Coronary artery (tissue), 2 donors: ENCODE measurements around the gene FAM107A.

Experiments
- DNase-seq: peaks from one replicate; pipeline ENCODE4 v3.0.0-alpha.2; 2017; ENCODE audit warnings: low spot score
- H3K27ac ChIP-seq, 2 donors: fragments of 200-600 bp; sonication (generic); one replicate each; pipeline ENCODE4 v1.5.1; 2016 to 2019
- H3K4me3 ChIP-seq: fragments of 200-600 bp; sonication (generic); 2 replicates; pipeline ENCODE4 v1.5.1; 2016; ENCODE audit warnings: mild to moderate bottlenecking, moderate library complexity
- TF ChIP-seq, protein P1 (sequence below): fragments of 200-600 bp; sonication (generic); IDR thresholded peaks from one replicate; pipeline ENCODE4 v1.5.1; 2019; ENCODE audit warnings: antibody characterized with exemption

FAM107A gene

DNA sequence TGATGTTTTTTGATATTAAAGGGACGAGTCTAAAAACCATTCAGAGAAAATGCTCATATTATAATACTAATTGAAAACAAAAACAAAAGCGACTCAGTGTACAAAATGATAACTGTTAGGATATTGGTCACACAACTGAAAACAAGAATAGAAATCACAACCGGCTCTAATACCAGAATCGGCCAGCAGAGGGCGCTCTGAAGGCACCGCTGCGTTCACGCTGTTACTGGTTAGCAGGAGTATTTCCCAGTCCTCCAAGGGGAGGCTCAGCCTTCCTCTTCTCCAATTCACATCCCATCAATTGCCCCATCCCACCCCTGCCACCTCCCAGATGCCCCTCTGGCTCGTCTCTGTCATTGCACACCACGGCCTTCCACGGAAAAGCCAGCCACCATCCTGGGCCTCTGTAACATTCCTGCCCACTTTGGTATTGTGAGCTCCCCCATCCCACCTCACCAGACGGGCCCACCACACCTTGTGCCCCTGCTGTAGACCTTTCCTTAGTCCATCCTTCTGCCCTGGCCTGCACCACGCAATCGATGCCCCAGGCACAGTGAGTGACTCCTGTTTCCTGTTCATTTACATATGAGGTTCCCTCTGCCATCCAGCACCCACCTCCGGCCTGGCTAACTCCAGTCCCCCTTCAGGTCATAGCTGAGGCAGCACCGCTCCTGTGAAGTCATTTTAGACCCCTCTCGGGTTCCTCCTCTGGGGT is 8.5 kb downstream of the FAM107A start:
- Histone ChIP-seq H3K27ac (no peak overlapping the region), H3K4me3 (no peak overlapping the region)
- TF ChIP-seq, protein P1, sequence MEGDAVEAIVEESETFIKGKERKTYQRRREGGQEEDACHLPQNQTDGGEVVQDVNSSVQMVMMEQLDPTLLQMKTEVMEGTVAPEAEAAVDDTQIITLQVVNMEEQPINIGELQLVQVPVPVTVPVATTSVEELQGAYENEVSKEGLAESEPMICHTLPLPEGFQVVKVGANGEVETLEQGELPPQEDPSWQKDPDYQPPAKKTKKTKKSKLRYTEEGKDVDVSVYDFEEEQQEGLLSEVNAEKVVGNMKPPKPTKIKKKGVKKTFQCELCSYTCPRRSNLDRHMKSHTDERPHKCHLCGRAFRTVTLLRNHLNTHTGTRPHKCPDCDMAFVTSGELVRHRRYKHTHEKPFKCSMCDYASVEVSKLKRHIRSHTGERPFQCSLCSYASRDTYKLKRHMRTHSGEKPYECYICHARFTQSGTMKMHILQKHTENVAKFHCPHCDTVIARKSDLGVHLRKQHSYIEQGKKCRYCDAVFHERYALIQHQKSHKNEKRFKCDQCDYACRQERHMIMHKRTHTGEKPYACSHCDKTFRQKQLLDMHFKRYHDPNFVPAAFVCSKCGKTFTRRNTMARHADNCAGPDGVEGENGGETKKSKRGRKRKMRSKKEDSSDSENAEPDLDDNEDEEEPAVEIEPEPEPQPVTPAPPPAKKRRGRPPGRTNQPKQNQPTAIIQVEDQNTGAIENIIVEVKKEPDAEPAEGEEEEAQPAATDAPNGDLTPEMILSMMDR: peak; percentile 89
- peak; percentile 81 for DNase-seq

DNA sequence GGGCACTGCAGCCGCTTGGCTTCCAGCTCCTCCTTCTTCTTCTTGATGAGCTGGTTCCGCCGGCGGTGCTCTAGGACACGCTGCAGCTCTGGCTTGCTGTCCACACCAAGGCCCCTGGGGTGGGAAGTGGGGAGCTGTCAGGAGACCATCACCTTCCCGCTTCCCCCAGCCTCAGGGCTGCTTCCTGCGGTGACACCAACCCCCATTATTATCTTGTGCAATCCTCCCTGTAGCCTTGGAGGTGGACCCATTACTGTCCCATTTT is 10.0 kb downstream of the FAM107A start:
- Histone ChIP-seq H3K27ac (no peak overlapping the region), H3K4me3 (no peak overlapping the region)
- peak; percentile 58 for DNase-seq
- TF ChIP-seq, protein P1: no peak

DNA sequence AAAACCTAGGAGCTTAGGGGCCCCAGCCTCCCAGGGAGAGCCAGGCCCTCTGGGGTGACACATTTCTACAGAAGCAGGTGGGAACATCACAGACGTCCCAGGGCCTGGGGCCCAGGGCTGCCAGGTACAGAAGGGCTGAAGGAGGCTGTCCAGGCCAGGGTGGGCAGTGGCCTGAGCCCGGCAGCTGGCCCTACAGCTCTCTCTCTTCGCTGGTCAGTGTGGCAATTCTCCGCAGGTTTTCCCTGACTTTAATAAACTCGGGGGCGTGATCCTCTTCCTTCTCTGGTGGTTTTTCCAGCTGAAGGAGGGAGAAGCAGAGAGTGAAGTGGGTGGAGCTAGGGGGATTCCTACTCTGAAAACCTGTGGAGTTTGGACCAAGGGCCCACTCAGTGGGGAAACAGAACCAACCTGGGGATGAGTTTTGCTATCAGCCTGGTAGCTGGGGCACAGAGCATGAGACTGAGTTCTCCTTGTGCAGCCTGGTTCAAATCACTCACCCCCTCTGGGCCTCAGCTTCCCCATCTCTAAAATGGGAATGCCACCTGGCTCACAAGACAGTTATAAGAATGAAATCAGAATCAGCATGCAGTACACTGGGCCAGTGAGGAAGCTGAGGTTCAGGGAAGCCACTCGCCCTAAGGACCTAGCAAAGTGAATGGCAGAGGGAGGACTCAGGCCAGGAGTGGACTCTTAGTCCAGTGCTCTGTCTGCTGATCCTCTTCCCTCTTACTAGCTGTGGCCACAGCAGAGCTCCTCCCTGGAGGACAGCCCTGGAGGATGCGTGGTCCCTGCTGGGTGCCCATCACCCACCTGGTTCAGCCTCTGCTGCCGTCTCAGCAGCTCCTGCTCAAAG is 10.6 kb downstream of the FAM107A start:
- DNase-seq: no peak
- H3K4me3 ChIP-seq: no peak overlapping the region
- TF ChIP-seq, protein P1: no peak
- H3K27ac ChIP-seq: no peak overlapping the region

DNA sequence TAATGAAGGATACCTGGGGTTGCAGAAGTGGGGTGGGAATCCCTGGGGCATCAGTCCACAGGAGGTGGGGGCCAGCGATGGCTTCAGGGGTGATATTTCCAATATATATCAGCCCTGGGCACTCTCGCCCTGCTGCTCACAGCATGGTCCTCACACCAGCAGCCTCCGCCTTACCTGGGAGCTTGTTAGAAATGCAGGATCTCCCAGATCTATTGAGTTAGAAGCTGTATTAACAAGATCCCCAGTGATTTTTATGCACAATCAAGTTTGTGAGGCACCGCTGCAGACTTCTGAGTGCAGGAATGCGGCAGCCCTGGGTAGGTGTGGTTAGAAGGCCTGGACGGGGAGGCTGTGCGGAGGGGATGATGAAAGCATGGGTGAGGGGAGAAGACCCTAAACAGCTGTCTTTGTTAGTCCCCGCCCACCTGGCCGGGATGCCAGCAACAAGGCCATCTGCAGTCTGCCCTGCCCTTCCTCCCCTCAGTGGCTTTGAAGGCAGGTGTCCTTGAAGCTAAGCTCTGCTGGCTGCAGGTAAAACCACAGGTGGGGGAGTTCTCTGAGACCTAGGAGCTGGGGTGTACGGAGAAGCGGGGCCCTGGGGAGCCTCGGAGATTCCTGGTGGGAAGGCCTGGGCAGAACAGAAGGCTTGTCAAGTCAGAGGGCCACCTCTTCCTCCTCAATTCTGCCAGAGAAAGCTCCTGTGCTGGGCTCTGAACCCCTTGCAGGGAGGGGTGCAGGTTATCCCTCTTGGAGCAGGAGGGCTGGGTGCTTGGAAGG is 11.4 kb downstream of the FAM107A start:
- DNase-seq: peak; percentile 52
- no peak overlapping the region for H3K27ac ChIP-seq
- TF ChIP-seq, protein P1: no peak
- H3K4me3 ChIP-seq: no peak overlapping the region

DNA sequence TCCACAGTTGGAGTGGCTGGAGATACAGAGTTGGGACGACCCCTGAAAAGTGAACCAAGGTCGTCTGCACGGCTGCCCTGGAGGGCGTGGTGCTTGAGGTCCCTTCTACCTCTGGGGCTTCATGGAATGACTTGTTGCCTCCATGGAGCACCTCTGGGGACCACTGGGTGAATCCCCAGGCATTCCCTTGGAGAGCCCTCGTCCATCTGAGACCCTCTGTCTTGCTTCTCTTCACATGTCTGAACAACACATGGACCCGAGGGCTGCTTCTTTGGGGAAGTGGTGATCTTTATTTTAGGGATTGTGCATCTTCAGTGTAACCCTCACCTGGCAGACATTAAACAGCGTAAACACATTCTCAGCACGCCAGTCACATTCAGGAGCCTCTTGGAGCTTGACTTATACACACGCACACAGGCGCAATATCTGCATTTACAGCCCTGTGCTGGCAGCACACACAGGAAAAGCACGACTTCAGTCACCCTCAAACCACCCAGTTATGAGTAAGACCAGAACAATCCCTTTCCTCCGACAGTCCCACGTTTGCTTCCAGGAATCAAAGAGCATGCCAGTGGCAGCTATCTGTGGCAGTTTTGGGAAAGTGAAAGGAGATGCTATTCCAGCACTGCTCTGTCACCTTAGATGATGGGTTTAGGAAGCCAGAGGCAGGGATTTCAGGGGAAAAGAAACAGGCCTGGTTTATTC is 12.6 kb downstream of the FAM107A start:
- DNase-seq: no peak

DNA sequence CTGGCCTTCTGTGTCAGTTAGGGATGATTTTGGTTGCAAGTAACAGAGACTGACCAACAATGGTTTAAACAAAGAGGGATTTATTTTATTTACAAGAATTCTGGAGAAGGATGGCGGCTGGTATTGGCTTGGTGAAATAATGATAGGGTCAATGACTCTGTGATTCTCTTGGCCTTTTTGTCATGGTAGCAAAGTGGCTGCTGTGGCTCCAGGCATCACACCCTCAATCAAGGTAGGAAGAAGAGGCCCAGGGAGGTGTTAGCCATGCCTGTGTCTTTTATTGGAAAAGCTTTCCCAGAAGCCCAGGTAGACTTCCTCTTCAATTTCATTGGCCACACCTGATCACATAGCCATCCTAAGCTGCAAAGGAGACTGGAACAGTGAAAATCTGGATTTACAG is 13.1 kb downstream of the FAM107A start:
- Histone ChIP-seq H3K27ac (no peak overlapping the region), H3K4me3 (no peak overlapping the region)
- DNase-seq: no peak
- TF ChIP-seq, protein P1: no peak

More for the DNA sequence above, 12.6 kb downstream of the FAM107A start:
- TF ChIP-seq, protein P1: no peak
- Histone ChIP-seq H3K4me3 (no peak overlapping the region), H3K27ac (no peak overlapping the region)
